IgD-negative memory B cell (primary cell): ENCODE measurements around the gene SMIM41. TPM values are rescaled to one million over a fixed set of nuclear protein-coding genes. Genes with fewer than 3 reads are reported as not detected.

Source experiments
- H3K27ac Mint-ChIP-seq, 3 donors: one replicate each; pipeline ENCODE4 v1.8.0; 2020 to 2022; ENCODE audit warnings: mild to moderate bottlenecking in 3 of 3, mixed read lengths in 3 of 3, moderate library complexity in 1 of 3
- H3K27me3 Mint-ChIP-seq: one replicate; pipeline ENCODE4 v1.8.0; 2021; ENCODE audit warnings: mixed read lengths
- H3K36me3 Mint-ChIP-seq: one replicate; pipeline ENCODE4 v1.8.0; 2020; ENCODE audit warnings: mild to moderate bottlenecking, mixed read lengths
- H3K4me1 Mint-ChIP-seq, 3 donors: one replicate each; pipeline ENCODE4 v1.8.0; 2020 to 2022; ENCODE audit warnings: mixed read lengths in 3 of 3, mild to moderate bottlenecking in 1 of 3
- H3K4me3 Mint-ChIP-seq, 4 donors: one replicate each; pipeline ENCODE4 v1.8.0; 2020 to 2022; ENCODE audit warnings: mild to moderate bottlenecking in 4 of 4, mixed read lengths in 4 of 4, moderate library complexity in 3 of 4
- H3K9me3 Mint-ChIP-seq, 3 donors: one replicate each; pipeline ENCODE4 v1.8.0; 2020 to 2021; ENCODE audit warnings: mixed read lengths in 3 of 3, mild to moderate bottlenecking in 1 of 3
- polyA plus RNA-seq: library from polyadenylated mRNA; unstranded; fragments of 300-500 nt; fragmentation: Illumina TruSeq; gene quantifications from one replicate; pipeline ENCODE4 v1.2.3, GENCODE V29; 2021

Gene SMIM41
- polyA plus RNA-seq, 1 donor from 2014 or later = not detected

- Mint-ChIP-seq H3K27me3 (no peaks in the 10 kb centered on the region), H3K4me1 (peaks cover 0 to 12% (median 10%) of the 10 kb centered on the region in 3 donors), H3K4me3 (no peak overlapping the region), H3K36me3 (peaks cover 4% of the 10 kb centered on the region), H3K9me3 (no peaks in the 10 kb centered on the region), H3K27ac (no peak overlapping the region)
These were observed 23.5 kb upstream of the SMIM41 start for GRCh38 chr12:52055731-52056711.

DNA sequence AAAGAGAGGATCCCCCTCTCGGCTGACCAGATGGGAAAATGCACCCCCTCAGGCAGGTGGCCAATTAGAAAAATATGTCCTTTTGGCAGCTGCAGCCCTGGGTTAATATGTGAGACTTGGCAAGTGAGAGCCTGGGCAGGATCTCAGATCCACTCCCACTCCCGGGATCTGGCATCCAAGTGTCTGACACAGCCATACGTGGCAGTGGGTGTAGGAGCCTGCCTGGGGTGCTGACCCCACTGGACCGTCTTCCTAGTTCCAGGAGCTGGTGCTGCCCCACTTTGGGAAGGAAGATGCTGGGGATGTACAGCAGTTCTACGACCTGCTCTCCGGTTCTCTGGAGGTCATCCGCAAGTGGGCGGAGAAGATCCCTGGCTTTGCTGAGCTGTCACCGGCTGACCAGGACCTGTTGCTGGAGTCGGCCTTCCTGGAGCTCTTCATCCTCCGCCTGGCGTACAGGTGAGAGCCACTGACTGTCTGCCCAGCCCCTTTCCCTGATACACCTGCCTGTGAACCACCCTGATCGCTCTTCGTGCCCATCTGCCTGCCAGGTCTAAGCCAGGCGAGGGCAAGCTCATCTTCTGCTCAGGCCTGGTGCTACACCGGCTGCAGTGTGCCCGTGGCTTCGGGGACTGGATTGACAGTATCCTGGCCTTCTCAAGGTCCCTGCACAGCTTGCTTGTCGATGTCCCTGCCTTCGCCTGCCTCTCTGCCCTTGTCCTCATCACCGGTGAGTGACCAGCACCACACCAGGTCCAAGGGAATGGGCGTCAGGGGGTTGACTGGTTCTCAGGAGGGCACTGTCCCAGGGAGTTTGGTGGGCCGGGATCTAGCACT is 22.5 kb upstream of the SMIM41 start:
- Mint-ChIP-seq H3K27me3 (no peaks in the 10 kb centered on the region), H3K9me3 (no peaks in the 10 kb centered on the region), H3K4me3 (no peak overlapping the region), H3K27ac (peak overlapping the region in 1 of 3 donors; percentile 62), H3K4me1 (peaks cover 0 to 5% (median 4%) of the 10 kb centered on the region in 3 donors), H3K36me3 (peaks cover 4% of the 10 kb centered on the region)

- Mint-ChIP-seq H3K4me1 (no peaks in the 10 kb centered on the region), H3K4me3 (no peak overlapping the region), H3K27me3 (no peaks in the 10 kb centered on the region), H3K27ac (peak overlapping the region in 1 of 3 donors; percentile 62), H3K36me3 (peaks cover 4% of the 10 kb centered on the region), H3K9me3 (no peaks in the 10 kb centered on the region)
These were observed 21.6 kb upstream of the SMIM41 start for GRCh38 chr12:52057638-52058576.

- Mint-ChIP-seq H3K36me3 (peaks cover 4% of the 10 kb centered on the region), H3K9me3 (no peaks in the 10 kb centered on the region), H3K27me3 (no peaks in the 10 kb centered on the region), H3K4me3 (no peak overlapping the region), H3K27ac (no peak overlapping the region), H3K4me1 (no peaks in the 10 kb centered on the region)
These were observed 20.7 kb upstream of the SMIM41 start for GRCh38 chr12:52058631-52059361.

DNA sequence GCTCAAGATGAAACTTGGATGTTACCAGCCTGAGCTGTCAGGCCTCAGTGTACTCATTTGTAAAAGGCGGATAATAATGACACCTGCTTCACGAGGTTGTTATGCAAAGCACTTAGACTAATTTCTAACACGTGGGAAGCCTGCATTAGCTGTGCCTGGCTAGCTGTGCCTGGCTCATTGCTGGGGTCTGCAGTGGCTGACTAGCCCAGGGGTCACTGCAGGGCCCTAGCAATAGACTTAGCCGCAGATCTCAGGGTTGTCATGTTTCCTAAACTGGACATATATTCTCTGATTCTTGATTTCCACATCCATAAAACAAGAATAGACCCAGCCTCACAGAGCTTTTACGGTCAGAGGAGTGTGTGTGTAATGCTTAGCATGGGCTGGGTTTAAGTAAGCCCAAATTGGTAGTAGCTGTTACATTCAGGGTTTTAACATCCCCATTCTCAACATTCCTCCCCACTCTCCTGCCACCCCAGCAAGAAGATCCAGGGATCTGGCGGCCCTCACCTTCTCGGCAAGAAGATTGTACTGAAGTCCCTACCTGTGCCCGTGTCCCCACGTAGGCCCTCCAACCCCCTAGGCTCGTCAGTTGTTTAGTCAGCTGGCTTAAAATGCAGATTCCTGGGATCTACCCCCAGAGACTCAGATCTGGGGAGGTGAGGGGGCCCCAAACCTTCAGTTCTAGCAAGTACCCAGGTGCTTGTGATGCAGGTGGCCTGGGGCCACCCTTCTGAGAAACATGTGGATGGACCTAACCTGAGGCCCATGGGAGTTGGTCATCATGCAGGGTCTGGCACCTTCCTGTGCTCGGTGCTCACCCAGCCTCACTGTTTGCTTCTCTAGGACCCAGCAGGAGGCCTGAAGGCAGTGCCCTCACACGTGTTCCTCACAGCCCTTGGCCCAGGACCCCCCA is 19.7 kb upstream of the SMIM41 start:
- peaks cover 4% of the 10 kb centered on the region for H3K36me3 Mint-ChIP-seq
- H3K27me3 Mint-ChIP-seq = no peaks in the 10 kb centered on the region
- no peaks in the 10 kb centered on the region for H3K4me1 Mint-ChIP-seq
- no peak overlapping the region for H3K27ac Mint-ChIP-seq
- H3K9me3 Mint-ChIP-seq = no peaks in the 10 kb centered on the region
- H3K4me3 Mint-ChIP-seq = no peak overlapping the region

- Mint-ChIP-seq H3K27me3 (no peaks in the 10 kb centered on the region), H3K9me3 (no peaks in the 10 kb centered on the region), H3K27ac (no peak overlapping the region)
These were observed 18.9 kb upstream of the SMIM41 start for GRCh38 chr12:52060498-52061177.

DNA sequence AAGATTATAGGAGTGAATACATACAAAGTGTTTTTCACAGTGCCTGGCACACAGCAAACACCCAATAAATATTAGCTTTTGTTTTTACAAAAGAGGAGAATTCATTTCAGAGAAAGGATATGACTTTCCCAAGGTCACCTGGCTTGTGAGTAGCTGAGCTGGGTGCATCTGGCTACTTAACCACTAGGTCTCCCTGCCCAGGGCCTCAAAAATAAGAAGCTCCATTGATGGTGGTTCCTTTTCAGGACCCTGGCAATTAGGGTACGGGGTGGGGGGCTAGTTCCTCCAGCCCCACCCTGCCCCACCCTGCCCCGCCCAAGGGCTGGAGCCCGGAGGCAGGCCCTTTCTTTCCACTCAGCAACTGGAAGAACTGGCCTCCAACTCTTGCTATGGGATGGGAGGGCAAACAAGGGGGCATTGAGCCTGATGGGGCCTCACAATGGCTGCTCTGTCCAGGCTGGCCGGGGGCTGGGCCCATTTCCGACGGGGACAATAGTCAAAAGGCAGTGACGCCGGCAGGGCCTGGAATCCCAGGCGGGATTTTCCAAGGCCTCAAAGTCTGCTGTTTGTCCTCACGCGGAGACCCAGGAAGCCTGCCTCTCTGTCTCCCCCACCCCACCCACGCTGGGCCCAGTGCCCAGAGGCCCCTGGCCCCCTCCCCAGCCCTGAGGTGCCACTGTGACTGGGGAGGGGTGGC is 17.9 kb upstream of the SMIM41 start:
- Mint-ChIP-seq H3K9me3 (no peaks in the 10 kb centered on the region), H3K4me1 (no peaks in the 10 kb centered on the region), H3K27ac (no peak overlapping the region), H3K36me3 (peaks cover 4% of the 10 kb centered on the region), H3K27me3 (no peaks in the 10 kb centered on the region), H3K4me3 (no peak overlapping the region)

More at GRCh38 chr12:52060498-52061177, 18.9 kb upstream of the SMIM41 start:
- H3K4me1 Mint-ChIP-seq = no peaks in the 10 kb centered on the region
- peaks cover 4% of the 10 kb centered on the region for H3K36me3 Mint-ChIP-seq
- no peak overlapping the region for H3K4me3 Mint-ChIP-seq

- no peaks in the 10 kb centered on the region for H3K4me1 Mint-ChIP-seq
- H3K27me3 Mint-ChIP-seq = no peaks in the 10 kb centered on the region
- peaks cover 2% of the 10 kb centered on the region for H3K36me3 Mint-ChIP-seq
- no peaks in the 10 kb centered on the region for H3K9me3 Mint-ChIP-seq
- H3K4me3 Mint-ChIP-seq = no peak overlapping the region
- H3K27ac Mint-ChIP-seq = no peak overlapping the region
These were observed 17.1 kb upstream of the SMIM41 start for GRCh38 chr12:52062167-52063081.

- Mint-ChIP-seq H3K4me3 (no peak overlapping the region), H3K27ac (peak overlapping the region in 1 of 3 donors; percentile 56), H3K4me1 (no peaks in the 10 kb centered on the region), H3K9me3 (no peaks in the 10 kb centered on the region), H3K27me3 (no peaks in the 10 kb centered on the region), H3K36me3 (peaks cover 2% of the 10 kb centered on the region)
These were observed 16.2 kb upstream of the SMIM41 start for GRCh38 chr12:52063082-52063924.

DNA sequence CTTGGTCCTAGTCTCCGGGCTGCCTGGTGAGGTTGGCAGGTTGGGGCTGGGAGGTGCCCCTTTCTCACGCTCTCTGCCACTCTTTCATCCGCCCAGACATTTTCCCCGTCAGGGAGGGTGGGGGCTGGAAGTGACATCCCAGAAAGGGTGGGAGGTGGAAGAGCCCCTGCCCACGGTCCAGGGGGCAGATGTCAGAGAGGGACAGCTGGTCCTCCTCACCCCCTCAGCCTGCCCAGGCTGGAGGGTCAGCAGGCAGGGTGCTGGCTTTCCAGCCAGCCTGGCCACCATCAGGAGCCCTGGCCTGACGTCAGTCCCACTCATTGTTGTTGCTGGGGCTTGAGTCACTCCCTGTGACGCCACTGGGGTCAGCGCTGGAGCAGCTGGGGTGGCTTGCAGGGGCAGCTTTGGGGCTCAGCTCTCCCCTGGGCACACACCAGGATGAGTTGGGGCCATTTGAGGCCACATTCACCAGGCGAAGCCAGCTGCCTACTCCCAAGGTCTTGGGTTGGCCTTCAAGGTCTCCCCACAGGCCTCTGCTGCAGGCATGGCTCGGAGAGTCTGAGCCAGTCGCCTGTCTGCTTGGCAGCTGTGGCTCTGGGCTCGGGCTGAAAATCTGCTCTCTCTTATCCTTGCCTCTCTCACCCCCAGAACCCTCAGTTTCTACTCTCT is 15.4 kb upstream of the SMIM41 start:
- H3K27me3 Mint-ChIP-seq = no peaks in the 10 kb centered on the region
- H3K36me3 Mint-ChIP-seq = peaks cover 2% of the 10 kb centered on the region
- no peaks in the 10 kb centered on the region for H3K9me3 Mint-ChIP-seq
- H3K4me3 Mint-ChIP-seq = no peak overlapping the region
- H3K4me1 Mint-ChIP-seq = peaks cover 3% of the 10 kb centered on the region in 3 donors
- H3K27ac Mint-ChIP-seq = no peak overlapping the region
